Small intestine (tissue), 16 donors: ENCODE data around the gene AKR7A3. TPM values are rescaled to one million over a fixed set of nuclear protein-coding genes. Genes with fewer than 3 reads are reported as not detected.
"Not testable (repeated sequence)": the region's sequence is repeated elsewhere in the genome, so short reads cannot be mapped to it uniquely, and the experiment has no call there.

Source experiments
- DNase-seq, 2 donors: peaks; one replicate each; pipeline versions ENCODE4 v3.0.0 to v3.0.0-alpha.2; 2013
- FAIRE-seq: peaks from 2 replicates; lab custom pipeline; 2012; peaks lifted over from hg19 to GRCh38; lab: Jason Lieb, UNC
- H3K27ac ChIP-seq, 3 donors: one replicate each; pipeline ENCODE4 v1.5.1; 2013; ENCODE audit warnings: low read length in 2 of 3, mild to moderate bottlenecking in 2 of 3, control low read depth in 1 of 3, inconsistent platforms in 1 of 3, low read depth in 1 of 3, moderate library complexity in 1 of 3
- H3K27me3 ChIP-seq, 3 donors: one replicate each; pipeline ENCODE4 v1.6.1; 2013; ENCODE audit warnings: low read length in 3 of 3, inconsistent platforms in 1 of 3; ENCODE audit not compliant: control insufficient read depth in 3 of 3, insufficient read depth in 3 of 3
- H3K36me3 ChIP-seq, 3 donors: one replicate each; pipeline ENCODE4 v1.6.1; 2013; ENCODE audit warnings: low read length in 3 of 3, inconsistent platforms in 1 of 3, low read depth in 1 of 3, mild to moderate bottlenecking in 1 of 3, moderate library complexity in 1 of 3; ENCODE audit not compliant: control insufficient read depth in 3 of 3, insufficient read depth in 2 of 3
- H3K4me1 ChIP-seq, 3 donors: one replicate each; pipeline ENCODE4 v1.6.1; 2013; ENCODE audit warnings: low read length in 2 of 3, inconsistent platforms in 1 of 3, low read depth in 1 of 3, mild to moderate bottlenecking in 1 of 3, moderate library complexity in 1 of 3; ENCODE audit not compliant: control insufficient read depth in 3 of 3, insufficient read depth in 2 of 3
- H3K4me3 ChIP-seq, 3 donors: one replicate each; pipeline ENCODE4 v1.5.1; 2013; ENCODE audit warnings: low read length in 3 of 3, control low read depth in 1 of 3, inconsistent platforms in 1 of 3, low read depth in 1 of 3, mild to moderate bottlenecking in 1 of 3, moderate library complexity in 1 of 3
- H3K9me3 ChIP-seq, 2 donors: one replicate each; pipeline ENCODE4 v1.6.1; 2013; ENCODE audit warnings: low read depth in 1 of 2, low read length in 1 of 2; ENCODE audit not compliant: control insufficient read depth in 2 of 2, insufficient read depth in 1 of 2
- WGBS, 3 donors: extraction: QIAGEN DNeasy Blood & Tissue Kit; methylation state at CpG; one replicate each; pipeline ENCODE4 v1.1.7; 2013; 5-methylcytosine and 5-hydroxymethylcytosine counted together
- long read RNA-seq, 10 donors: transcript quantifications; one replicate each; lab custom pipeline, GENCODE V29; 2026
- polyA plus RNA-seq, 4 donors: library from polyadenylated mRNA; stranded (reverse) in 3 of 4; unstranded in 1 of 4; fragments of 200-250 nt in 3 of 4; fragments of 120-200 nt in 1 of 4; gene quantifications; one replicate each; pipeline versions ENCODE4 v1.2.1 to v1.2.3, GENCODE V29; 2013
- donor health status: healthy with polysubstance abuse.
- donor health status: control.
- donor health status: control.
- donor health status: Bipolar disorder and iron deficiency.
- donor health status: healthy.

Gene AKR7A3
- polyA plus RNA-seq, result 1,000 to 10,000 TPM in 2 of 4 donors, 100 to 1,000 TPM in 1, 1 to 10 TPM in 1; 3.4 to 1,138 (median 636) TPM
- long read RNA-seq, donor 1, result 0 reads
- long read RNA-seq, donor 2, result 0 reads
- long read RNA-seq, donor 3, partial matches to known transcripts, result 0 of 1 reads
- long read RNA-seq, donor 3, other reads (novel, unspliced or antisense), result 0 of 1 reads
- long read RNA-seq, donor 4, partial matches to known transcripts, result 0 of 1 reads
- long read RNA-seq, donor 4, other reads (novel, unspliced or antisense), result 0 of 1 reads
- long read RNA-seq, donor 5, result 0 reads
- long read RNA-seq, donor 6, result 0 reads
- long read RNA-seq, donor 7, result 0 reads
- long read RNA-seq, donor 8, result 0 reads
- long read RNA-seq, donor 9, result 0 reads
- long read RNA-seq, donor 10, partial matches to known transcripts, result 0 of 1 reads
- long read RNA-seq, donor 10, other reads (novel, unspliced or antisense), result 0 of 1 reads

DNA sequence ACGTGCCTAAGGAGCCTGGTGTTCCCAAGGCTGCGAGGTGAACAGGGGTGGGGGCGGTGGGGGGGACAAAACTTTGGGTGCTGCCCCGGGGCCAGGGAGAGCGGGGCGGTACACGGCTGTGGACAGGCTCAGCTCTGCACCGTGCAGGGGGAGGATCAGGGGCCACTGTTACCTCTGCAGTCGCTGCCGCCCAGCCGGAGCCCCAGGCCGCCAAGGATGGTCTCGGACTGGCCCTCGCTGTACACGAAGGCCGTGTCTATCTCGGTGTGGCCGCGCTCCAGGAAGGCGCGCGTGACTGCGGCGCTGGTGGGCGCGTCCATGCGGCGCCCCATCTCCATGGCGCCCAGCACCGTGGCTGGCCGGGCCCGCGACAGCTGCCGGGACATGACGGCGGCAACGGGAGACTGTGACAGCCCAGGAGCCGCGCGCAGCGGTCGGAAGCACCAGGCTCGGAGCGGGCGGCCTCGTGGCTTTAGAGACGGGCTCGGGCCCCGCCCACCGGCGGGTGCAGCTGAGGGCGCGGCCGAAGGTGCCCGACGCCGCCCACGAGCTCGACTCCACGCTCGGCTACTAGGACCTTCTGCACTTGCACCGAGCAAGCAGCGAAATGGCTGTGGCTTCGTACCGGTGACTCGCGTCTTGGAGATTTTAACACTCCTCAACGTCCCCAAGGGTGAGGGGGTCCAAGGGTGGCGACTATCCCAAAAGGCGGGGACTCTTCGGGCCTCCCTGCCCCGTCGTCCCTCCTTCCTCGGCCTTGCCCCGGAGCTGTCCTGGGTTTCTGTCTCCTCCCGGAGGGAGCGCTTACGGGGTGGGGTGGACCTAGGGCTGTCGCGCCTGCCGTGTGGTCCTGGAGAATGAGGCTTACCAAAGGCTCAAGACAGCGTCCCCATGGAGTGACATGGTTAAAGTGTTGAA is at the start of gene AKR7A3:
Gene AKR7A3 (minus strand): TSS at position 447 of the 918 bp plus-strand sequence. CDS start 61 bp downstream, at position 386.
- Histone ChIP-seq H3K27ac (peak within 1 kb of the TSS in 2 of 3 donors; percentile 93 to 94), H3K36me3 (peaks cover 3 to 22% (median 16%) of the 10 kb centered on the region in 3 donors), H3K4me1 (peaks cover 0 to 24% (median 0%) of the 10 kb centered on the region in 3 donors), H3K9me3 (peaks cover 0 to 13% of the 10 kb centered on the region in 2 donors), H3K4me3 (peak within 1 kb of the TSS; percentile 36 to 96 (median 47))
- not testable (repeated sequence) for H3K27me3 ChIP-seq, FAIRE-seq
- DNase-seq, result peak; percentile 85 to 90
- WGBS, 3 donors, result 1 to 15% (median 12%) methylated on average over 49 to 75 of the region's 82 CpGs

DNA sequence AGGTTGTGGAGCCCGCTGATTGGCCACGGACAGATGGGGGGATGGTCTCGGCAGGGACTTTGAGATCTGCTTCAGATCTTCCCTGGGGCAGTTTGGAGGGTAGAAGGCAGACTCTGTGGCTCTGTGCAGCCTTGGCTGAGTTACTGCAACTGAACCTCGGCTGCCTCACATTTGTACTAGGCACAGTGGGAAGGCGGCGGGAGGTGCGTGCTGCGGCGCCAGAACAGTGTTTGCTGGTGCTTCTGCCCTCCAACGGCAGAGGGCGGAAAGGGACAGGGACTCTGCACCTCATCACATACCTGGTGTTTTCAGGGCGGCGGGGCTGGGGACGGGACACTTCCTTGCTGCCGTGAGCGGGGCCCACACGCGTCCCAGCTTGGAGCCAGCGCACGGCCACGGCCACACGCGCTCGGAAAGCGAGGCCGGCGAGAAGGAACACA is 49.8 kb upstream of the AKR7A3 start:
- Histone ChIP-seq H3K27ac (peak overlapping the region in 1 of 3 donors; percentile 30), H3K27me3 (no peaks in the 10 kb centered on the region), H3K4me3 (peak overlapping the region in 1 of 3 donors; percentile 21), H3K4me1 (peaks cover 0 to 3% (median 0%) of the 10 kb centered on the region in 3 donors), H3K36me3 (peaks cover 5 to 66% (median 13%) of the 10 kb centered on the region in 3 donors), H3K9me3 (no peaks in the 10 kb centered on the region)
- 63 to 75% (median 70%) methylated on average over 21 to 27 of the region's 27 CpGs for WGBS, 3 donors
- no peak for FAIRE-seq
- DNase-seq, result peak; percentile 55 to 82

DNA sequence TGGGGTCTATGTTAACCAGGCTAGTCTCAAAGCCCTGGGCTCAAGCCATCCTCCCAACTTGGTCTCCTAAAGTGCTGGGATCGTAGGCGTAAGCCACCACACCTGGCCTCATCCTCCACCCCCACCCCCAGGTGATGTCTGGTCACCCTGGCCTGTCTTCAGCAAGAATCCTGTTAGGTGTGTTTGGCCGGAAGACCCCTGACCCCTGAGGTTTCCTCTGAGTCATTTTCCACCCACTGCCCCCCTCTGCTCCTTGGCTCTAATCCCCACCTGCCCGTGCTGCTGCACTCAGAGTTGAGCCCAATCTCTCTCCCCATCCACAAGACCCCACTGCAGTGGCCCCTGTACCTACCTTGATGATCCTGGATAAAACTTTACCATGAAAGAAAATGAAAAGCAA is 48.7 kb upstream of the AKR7A3 start:
- Histone ChIP-seq H3K4me3 (no peak overlapping the region), H3K36me3 (peaks cover 5 to 65% (median 7%) of the 10 kb centered on the region in 3 donors), H3K27ac (no peak overlapping the region), H3K9me3 (no peaks in the 10 kb centered on the region), H3K4me1 (peaks cover 0 to 3% (median 0%) of the 10 kb centered on the region in 3 donors), H3K27me3 (no peaks in the 10 kb centered on the region)
- FAIRE-seq, result no peak
- WGBS, 3 donors, result 87 to 92% (median 91%) methylated on average over 4 of the region's 4 CpGs
- no peak for DNase-seq

DNA sequence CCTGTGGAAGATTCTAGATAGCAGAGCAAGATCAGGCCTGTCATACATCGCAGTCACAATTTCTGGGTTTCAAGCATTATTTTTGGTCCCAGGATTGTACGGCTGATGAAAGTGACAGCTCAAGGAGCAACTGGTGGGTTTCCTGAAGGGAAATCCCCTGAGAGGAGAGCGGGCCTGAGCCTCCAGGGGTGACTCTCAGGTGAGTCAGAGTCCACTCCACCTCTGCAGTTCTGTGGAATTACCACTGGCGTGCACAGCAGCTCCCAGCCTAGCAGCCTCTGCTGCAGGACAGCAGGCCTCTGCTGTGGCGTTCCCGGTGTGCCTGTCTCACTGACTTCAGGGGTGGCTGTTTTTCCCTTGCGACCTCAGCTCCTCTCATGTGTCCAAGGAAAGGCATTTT is 48.0 kb upstream of the AKR7A3 start:
- Histone ChIP-seq H3K27me3 (no peaks in the 10 kb centered on the region), H3K36me3 (peaks cover 5 to 64% (median 5%) of the 10 kb centered on the region in 3 donors), H3K4me1 (peaks cover 0 to 3% (median 0%) of the 10 kb centered on the region in 3 donors), H3K9me3 (no peaks in the 10 kb centered on the region), H3K4me3 (no peak overlapping the region), H3K27ac (no peak overlapping the region)
- DNase-seq, result peak in 1 of 2 donors; percentile 20
- WGBS, 3 donors, result 78 to 82% (median 81%) methylated on average over 7 of the region's 7 CpGs
- FAIRE-seq, result no peak

DNA sequence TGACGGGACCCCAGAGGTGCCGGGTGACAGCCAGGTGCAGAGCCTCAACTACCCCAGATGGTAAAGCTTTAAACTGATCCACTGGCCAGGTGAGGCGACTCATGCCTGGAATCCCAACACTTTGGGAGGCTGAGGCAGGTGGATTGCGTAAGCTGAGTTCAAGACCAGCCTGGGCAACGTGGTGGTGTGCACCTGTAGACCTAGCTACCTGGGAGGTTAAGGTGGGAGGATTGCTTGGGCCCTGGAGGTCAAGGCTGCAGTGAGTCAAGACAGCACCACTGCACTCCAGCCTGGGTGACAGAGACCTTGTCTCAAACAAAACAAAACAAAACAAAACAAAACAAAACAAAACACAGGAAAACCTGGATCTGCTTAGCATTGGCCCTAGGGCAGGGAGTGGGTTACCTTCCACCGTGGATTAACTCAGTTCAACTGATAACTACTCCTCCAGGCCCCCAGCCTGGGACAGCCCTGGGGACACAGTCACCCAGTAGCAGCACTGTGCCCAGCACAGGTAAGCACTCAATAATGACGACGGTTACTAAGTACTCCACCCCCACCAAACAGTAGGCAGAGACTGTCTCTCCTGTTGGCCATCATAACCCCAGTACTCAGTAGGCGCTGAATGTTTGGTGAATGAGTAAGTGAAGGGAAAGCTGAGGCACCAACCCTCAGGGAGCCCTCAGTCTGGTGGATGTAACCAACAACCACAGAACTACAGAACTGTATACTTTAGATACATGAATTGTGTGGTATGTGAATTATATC is 45.2 kb upstream of the AKR7A3 start:
- peaks cover 0 to 65% (median 2%) of the 10 kb centered on the region in 3 donors for H3K36me3 ChIP-seq
- WGBS, 3 donors, result 80 to 86% (median 83%) methylated on average over 9 of the region's 9 CpGs
- FAIRE-seq, result no peak

DNA sequence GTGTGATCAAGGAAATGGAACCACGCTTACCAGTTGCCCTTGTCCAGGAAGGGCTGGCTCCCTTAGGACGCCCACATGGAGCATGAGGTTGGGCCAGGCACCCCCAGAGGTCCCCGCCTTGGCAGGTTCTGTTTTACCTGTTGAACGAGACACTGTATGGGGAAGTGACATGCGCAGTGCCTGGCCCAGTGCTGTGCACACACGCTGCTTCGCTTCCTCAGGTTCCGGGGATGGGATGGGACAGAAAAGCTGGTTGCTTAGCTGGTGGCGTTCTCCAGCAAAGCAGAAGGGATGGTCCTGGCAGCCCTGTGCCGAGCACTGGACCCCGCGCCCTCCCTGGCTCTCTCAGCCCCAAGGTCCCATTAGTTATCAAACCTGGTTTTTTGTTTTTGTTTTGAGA is 44.3 kb upstream of the AKR7A3 start:
- no peaks in the 10 kb centered on the region for H3K9me3 ChIP-seq
- no peaks in the 10 kb centered on the region for H3K27me3 ChIP-seq
- no peak for FAIRE-seq
- DNase-seq, result no peak
- no peak overlapping the region for H3K27ac ChIP-seq
- no peak overlapping the region for H3K4me3 ChIP-seq
- no peaks in the 10 kb centered on the region for H3K4me1 ChIP-seq
- WGBS, 3 donors, result 89 to 96% (median 92%) methylated on average over 12 of the region's 12 CpGs
- peaks cover 2 to 75% (median 2%) of the 10 kb centered on the region in 3 donors for H3K36me3 ChIP-seq

More for the DNA sequence above, 45.2 kb upstream of the AKR7A3 start:
- Histone ChIP-seq H3K4me3 (no peak overlapping the region), H3K27ac (no peak overlapping the region), H3K27me3 (no peaks in the 10 kb centered on the region), H3K4me1 (no peaks in the 10 kb centered on the region), H3K9me3 (no peaks in the 10 kb centered on the region)
- no peak for DNase-seq

DNA sequence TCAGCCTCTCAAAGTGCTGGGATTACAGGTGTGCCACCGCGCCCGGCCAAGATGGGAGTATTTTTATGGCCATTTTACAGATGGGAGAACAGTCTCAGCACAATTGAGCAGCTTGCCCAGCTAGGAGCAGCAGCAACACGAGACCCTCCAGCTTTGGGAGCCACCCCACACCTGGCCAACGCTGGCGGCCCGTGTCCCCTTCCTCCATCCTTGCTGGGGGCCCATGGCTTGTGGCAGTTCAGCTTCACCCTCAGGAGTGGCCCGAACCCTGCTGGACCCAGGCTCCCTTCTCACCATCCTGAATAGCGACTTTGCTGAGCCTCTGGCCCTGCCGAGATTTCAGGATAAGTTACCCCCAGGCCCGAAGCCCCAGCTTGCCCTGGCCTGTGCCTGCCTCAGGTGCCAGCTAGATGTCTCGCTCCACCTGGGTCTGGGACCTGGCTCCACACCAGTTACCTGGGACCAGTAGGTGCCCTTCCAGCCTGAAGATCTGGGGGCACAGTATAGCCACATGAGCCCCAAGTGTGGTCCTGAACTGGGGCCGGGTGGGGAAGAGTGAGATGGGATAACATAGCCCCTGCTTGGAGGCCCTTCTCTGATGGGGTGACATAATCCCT is 42.8 kb upstream of the AKR7A3 start:
- H3K36me3 ChIP-seq, result peaks cover 2 to 79% (median 4%) of the 10 kb centered on the region in 3 donors
- WGBS, 3 donors, result 92% methylated on average over 13 of the region's 13 CpGs
- no peak overlapping the region for H3K4me3 ChIP-seq
- DNase-seq (no peak), FAIRE-seq (no peak)
- H3K9me3 ChIP-seq, result no peaks in the 10 kb centered on the region
- no peaks in the 10 kb centered on the region for H3K27me3 ChIP-seq
- no peak overlapping the region for H3K27ac ChIP-seq
- H3K4me1 ChIP-seq, result no peaks in the 10 kb centered on the region
